ENCODE results near the gene PECR. TPM values are rescaled to one million over a fixed set of nuclear protein-coding genes. Genes with fewer than 3 reads are reported as not detected.
A peak's percentile ranks its signal among the peaks of the same experiment; 100 is the strongest.

Gene PECR
- total RNA-seq, 1 donor from 2014 or later: 21.2 TPM

DNA sequence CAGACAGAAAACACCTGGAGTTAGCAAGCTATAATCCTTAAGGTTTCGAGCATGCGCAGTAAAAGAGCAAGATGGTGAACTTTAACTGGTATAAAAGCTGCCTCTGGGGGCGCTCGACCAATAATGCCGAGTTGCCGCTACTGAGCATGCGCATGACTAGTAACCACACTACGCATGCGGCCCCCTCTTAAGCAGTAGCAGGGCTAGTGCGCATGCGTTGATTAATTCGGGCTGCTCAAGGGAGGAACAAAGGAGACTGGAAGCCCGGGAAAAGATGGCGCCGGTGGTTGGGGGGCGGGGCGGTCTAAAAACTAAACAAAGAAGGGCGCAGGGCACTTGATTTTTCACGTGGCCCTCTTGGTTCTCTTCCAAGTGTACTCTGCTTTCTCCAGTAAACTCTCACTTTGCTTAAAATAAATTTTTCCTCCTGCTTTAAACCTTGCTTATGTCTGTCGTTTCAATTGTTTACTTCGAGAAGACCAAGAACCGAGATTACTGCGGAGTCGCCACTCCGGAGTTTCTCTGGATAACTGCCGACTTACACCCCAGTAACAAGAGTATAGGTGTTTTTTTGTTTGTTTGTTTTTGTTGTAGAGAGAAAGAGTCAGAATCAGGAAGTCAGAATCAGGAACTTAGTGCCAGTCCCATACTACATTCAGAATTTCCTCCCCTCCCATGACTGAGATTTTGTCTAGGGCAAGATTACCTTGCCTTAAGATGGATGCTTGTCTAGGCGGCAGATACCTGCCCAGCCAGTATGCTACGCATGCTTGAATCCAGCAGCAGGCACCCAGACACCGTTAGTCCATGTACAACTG lies 33.3 kb upstream of the PECR start:
- H3K36me3 Mint-ChIP-seq: peaks cover 41% of the 10 kb centered on the region
- Histone ChIP-seq H3K27ac (peak overlapping the region; percentile 96), H3K36me3 (peaks cover 29% of the 10 kb centered on the region), H2AFZ (replicated peaks) (peak overlapping the region; percentile 55), H3K4me3 (peak overlapping the region; percentile 37), H3K4me1 (peaks cover 80% of the 10 kb centered on the region), H3F3A (ENCODE audit: low read depth) (peaks cover 87% of the 10 kb centered on the region), H3K79me2 (ENCODE audit: low read depth) (peaks cover 90% of the 10 kb centered on the region), H3K4me2 (peak overlapping the region; percentile 70), H4K20me1 (ENCODE audit: low read depth) (peaks cover 47% of the 10 kb centered on the region), H3K9ac (peak overlapping the region; percentile 80), H3K27me3 (no peaks in the 10 kb centered on the region), H3K9me3 (ENCODE audit: low read depth) (no peaks in the 10 kb centered on the region)
- DNase-seq (ENCODE audit: low spot score): peak; percentile 100
- TF ChIP-seq, protein P1, sequence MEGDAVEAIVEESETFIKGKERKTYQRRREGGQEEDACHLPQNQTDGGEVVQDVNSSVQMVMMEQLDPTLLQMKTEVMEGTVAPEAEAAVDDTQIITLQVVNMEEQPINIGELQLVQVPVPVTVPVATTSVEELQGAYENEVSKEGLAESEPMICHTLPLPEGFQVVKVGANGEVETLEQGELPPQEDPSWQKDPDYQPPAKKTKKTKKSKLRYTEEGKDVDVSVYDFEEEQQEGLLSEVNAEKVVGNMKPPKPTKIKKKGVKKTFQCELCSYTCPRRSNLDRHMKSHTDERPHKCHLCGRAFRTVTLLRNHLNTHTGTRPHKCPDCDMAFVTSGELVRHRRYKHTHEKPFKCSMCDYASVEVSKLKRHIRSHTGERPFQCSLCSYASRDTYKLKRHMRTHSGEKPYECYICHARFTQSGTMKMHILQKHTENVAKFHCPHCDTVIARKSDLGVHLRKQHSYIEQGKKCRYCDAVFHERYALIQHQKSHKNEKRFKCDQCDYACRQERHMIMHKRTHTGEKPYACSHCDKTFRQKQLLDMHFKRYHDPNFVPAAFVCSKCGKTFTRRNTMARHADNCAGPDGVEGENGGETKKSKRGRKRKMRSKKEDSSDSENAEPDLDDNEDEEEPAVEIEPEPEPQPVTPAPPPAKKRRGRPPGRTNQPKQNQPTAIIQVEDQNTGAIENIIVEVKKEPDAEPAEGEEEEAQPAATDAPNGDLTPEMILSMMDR (IDR thresholded peaks at IDR 0.05): peak; percentile 88
- TF ChIP-seq EZH2phosphoT487 (IDR thresholded peaks at IDR 0.05) (no peak), EZH2 (IDR thresholded peaks at IDR 0.05) (no peak)
- no peaks in the 10 kb centered on the region for H3K9me3 Mint-ChIP-seq
- H3K4me3 Mint-ChIP-seq: peak overlapping the region; percentile 77
- peaks cover 5% of the 10 kb centered on the region for H3K27me3 Mint-ChIP-seq (ENCODE audit: insufficient read depth, low read depth)
- peak overlapping the region; percentile 98 for H3K27ac Mint-ChIP-seq
- H3K4me1 Mint-ChIP-seq: peaks cover 83% of the 10 kb centered on the region

DNA sequence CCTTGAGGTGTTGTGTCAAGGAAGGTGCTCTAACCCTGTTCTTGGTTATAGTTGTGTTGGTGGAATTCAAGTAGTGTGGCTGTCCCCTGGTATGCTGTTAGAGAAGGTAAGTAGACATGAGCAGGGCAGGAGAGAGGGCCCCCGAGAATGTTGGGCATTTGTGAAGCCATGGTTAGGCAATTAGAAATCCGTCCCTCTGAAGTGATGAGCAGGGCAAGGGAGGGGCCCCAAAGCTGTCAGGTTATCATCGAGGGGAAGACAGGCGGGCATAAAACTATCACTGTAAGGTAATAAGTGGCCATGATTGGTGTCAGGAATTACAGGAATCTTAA lies 32.7 kb upstream of the PECR start:
- peak overlapping the region; percentile 77 for H3K4me3 Mint-ChIP-seq
- Histone ChIP-seq H3K4me1 (peaks cover 75% of the 10 kb centered on the region), H3K4me2 (peak overlapping the region; percentile 53), H3K27ac (peak overlapping the region; percentile 87), H3K9ac (no peak overlapping the region), H3K27me3 (no peaks in the 10 kb centered on the region), H3K9me3 (ENCODE audit: low read depth) (no peaks in the 10 kb centered on the region), H2AFZ (replicated peaks) (no peak overlapping the region), H3K36me3 (peaks cover 24% of the 10 kb centered on the region), H3F3A (ENCODE audit: low read depth) (peaks cover 81% of the 10 kb centered on the region), H3K79me2 (ENCODE audit: low read depth) (peaks cover 90% of the 10 kb centered on the region), H4K20me1 (ENCODE audit: low read depth) (peaks cover 42% of the 10 kb centered on the region), H3K4me3 (peak overlapping the region; percentile 7)
- H3K4me1 Mint-ChIP-seq: peaks cover 78% of the 10 kb centered on the region
- H3K9me3 Mint-ChIP-seq: no peaks in the 10 kb centered on the region
- DNase-seq (ENCODE audit: low spot score): no peak
- peaks cover 37% of the 10 kb centered on the region for H3K36me3 Mint-ChIP-seq
- TF ChIP-seq, protein P1 (IDR thresholded peaks at IDR 0.05): no peak
- TF ChIP-seq EZH2 (IDR thresholded peaks at IDR 0.05) (no peak), EZH2phosphoT487 (IDR thresholded peaks at IDR 0.05) (no peak)
- H3K27ac Mint-ChIP-seq: peak overlapping the region; percentile 1
- peaks cover 7% of the 10 kb centered on the region for H3K27me3 Mint-ChIP-seq (ENCODE audit: insufficient read depth, low read depth)

DNA sequence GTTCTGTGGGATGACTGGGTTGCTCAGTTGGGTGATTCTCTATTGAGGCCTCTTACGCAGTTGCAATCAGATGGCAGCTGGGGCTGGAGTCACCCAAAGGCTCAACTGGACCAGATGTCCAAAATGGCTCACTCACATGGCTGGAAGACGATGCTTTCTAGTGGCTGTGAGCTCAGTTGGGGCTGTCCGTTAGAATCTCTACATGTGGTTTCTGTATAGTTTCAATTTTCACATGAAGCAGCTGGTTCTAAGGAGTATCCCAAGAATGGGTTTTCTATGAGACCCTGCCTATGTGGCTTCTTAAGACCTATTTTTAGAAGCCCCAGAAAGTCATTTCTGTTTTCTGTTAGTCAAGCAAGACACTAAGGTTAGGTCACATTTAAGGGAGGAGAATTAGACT lies 32.0 kb upstream of the PECR start:
- no peaks in the 10 kb centered on the region for H3K27me3 ChIP-seq
- Mint-ChIP-seq H3K4me3 (no peak overlapping the region), H3K27ac (no peak overlapping the region), H3K4me1 (peaks cover 74% of the 10 kb centered on the region), H3K9me3 (no peaks in the 10 kb centered on the region), H3K36me3 (peaks cover 33% of the 10 kb centered on the region), H3K27me3 (ENCODE audit: insufficient read depth, low read depth) (peaks cover 10% of the 10 kb centered on the region)
- H3K4me2 ChIP-seq: no peak overlapping the region
- peaks cover 72% of the 10 kb centered on the region for H3K4me1 ChIP-seq
- TF ChIP-seq, protein P1 (IDR thresholded peaks at IDR 0.05): no peak
- TF ChIP-seq EZH2 (IDR thresholded peaks at IDR 0.05) (no peak), EZH2phosphoT487 (IDR thresholded peaks at IDR 0.05) (no peak)
- H3K36me3 ChIP-seq: peaks cover 24% of the 10 kb centered on the region
- H4K20me1 ChIP-seq (ENCODE audit: low read depth): peaks cover 42% of the 10 kb centered on the region
- DNase-seq (ENCODE audit: low spot score): no peak
- no peak overlapping the region for H3K9ac ChIP-seq
- peaks cover 85% of the 10 kb centered on the region for H3K79me2 ChIP-seq (ENCODE audit: low read depth)
- no peak overlapping the region for H2AFZ ChIP-seq (replicated peaks)
- no peak overlapping the region for H3K4me3 ChIP-seq
- peak overlapping the region; percentile 87 for H3K27ac ChIP-seq
- H3K9me3 ChIP-seq (ENCODE audit: low read depth): no peaks in the 10 kb centered on the region
- peaks cover 78% of the 10 kb centered on the region for H3F3A ChIP-seq (ENCODE audit: low read depth)

Data from neural progenitor cell (in vitro differentiated cells).